Hepatocyte (in vitro differentiated cells): ENCODE data around the gene LHPP.

Experiments
- EZH2 ChIP-seq: fragments of 200-600 bp; sonication (generic); IDR thresholded peaks from 2 replicates; pipeline ENCODE4 v1.6.1; 2016; ENCODE audit warnings: antibody characterized with exemption, mild to moderate bottlenecking, borderline replicate concordance
- EZH2phosphoT487 ChIP-seq: fragments of 200-600 bp; sonication (generic); IDR thresholded peaks from one replicate; pipeline ENCODE4 v1.6.1; 2018; ENCODE audit warnings: antibody characterized with exemption, mild to moderate bottlenecking, low read depth, moderate library complexity; ENCODE audit not compliant: unreplicated experiment, severe bottlenecking
- TF ChIP-seq, protein P1 (sequence below): fragments of 200-600 bp; sonication (generic); IDR thresholded peaks from 2 replicates; pipeline ENCODE4 v1.5.1; 2016; ENCODE audit warnings: antibody characterized with exemption, mild to moderate bottlenecking; ENCODE audit not compliant: poor library complexity

DNA sequence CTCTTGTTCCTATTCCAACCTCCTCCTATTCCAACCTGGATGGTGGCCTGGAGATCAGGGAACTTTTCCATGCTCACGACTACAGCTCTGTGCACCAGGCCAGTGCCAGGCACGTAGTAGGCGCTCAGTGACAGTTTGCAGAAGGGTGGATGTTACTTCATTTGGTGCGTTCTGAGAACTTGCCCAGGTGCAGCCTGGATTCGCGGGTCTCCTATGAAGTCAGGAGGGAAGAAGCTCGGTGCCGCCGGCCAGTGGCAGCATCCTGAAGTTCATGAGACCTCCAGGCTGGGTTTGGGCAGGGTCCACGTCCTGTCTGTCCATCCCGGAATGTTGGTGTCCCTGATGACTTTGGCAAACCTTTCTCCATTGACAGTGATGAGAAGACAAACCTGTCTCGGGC lies 21.3 kb downstream of the LHPP start:
- TF ChIP-seq, protein P1, sequence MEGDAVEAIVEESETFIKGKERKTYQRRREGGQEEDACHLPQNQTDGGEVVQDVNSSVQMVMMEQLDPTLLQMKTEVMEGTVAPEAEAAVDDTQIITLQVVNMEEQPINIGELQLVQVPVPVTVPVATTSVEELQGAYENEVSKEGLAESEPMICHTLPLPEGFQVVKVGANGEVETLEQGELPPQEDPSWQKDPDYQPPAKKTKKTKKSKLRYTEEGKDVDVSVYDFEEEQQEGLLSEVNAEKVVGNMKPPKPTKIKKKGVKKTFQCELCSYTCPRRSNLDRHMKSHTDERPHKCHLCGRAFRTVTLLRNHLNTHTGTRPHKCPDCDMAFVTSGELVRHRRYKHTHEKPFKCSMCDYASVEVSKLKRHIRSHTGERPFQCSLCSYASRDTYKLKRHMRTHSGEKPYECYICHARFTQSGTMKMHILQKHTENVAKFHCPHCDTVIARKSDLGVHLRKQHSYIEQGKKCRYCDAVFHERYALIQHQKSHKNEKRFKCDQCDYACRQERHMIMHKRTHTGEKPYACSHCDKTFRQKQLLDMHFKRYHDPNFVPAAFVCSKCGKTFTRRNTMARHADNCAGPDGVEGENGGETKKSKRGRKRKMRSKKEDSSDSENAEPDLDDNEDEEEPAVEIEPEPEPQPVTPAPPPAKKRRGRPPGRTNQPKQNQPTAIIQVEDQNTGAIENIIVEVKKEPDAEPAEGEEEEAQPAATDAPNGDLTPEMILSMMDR: no peak
- TF ChIP-seq EZH2: no peak
- TF ChIP-seq EZH2phosphoT487: no peak
